C4-2B (cell line): ENCODE measurements around the gene TSPAN9.

Experiments
- H3K27ac ChIP-seq: fragments of 450-650 bp; 2 replicates; pipeline ENCODE4 v1.5.1; 2017
- CTCF ChIP-seq: fragments of 450-650 bp; conservative IDR thresholded peaks from 2 replicates; pipeline ENCODE4 v1.5.1; 2017; ENCODE audit warnings: mild to moderate bottlenecking
- ZFX ChIP-seq: fragments of 450-650 bp; IDR thresholded peaks from 2 replicates; pipeline ENCODE4 v1.6.1; 2017

Gene TSPAN9

GRCh38 chr12:3182426-3182825 lies 105.2 kb downstream of the TSPAN9 start:
- TF ChIP-seq CTCF: no peak
- TF ChIP-seq ZFX: no peak
- H3K27ac ChIP-seq: no peak overlapping the region

GRCh38 chr12:3184485-3184884 lies 107.3 kb downstream of the TSPAN9 start:
- TF ChIP-seq CTCF (no peak), ZFX (no peak)
- no peak overlapping the region for H3K27ac ChIP-seq

GRCh38 chr12:3185260-3185870 lies 108.2 kb downstream of the TSPAN9 start:
- TF ChIP-seq ZFX (no peak), CTCF (no peak)
- H3K27ac ChIP-seq: no peak overlapping the region

GRCh38 chr12:3186546-3187215 lies 109.5 kb downstream of the TSPAN9 start:
- no peak for TF ChIP-seq ZFX
- TF ChIP-seq CTCF: no peak
- H3K27ac ChIP-seq: no peak overlapping the region

- no peak for TF ChIP-seq ZFX
- no peak for TF ChIP-seq CTCF
These were observed 110.9 kb downstream of the TSPAN9 start for GRCh38 chr12:3187846-3188770.

GRCh38 chr12:3189282-3189681 lies 112.1 kb downstream of the TSPAN9 start:
- TF ChIP-seq CTCF (no peak), ZFX (no peak)
- H3K27ac ChIP-seq: no peak overlapping the region

More at GRCh38 chr12:3187846-3188770, 110.9 kb downstream of the TSPAN9 start:
- H3K27ac ChIP-seq: no peak overlapping the region

- TF ChIP-seq ZFX (no peak), CTCF (no peak)
- H3K27ac ChIP-seq: no peak overlapping the region
These were observed 112.9 kb downstream of the TSPAN9 start for GRCh38 chr12:3190101-3190500.
